HEK293 (cell line): Measurements from ENCODE around the gene SBF1.

ENCODE experiments used
- BCL6B ChIP-seq: fragments of 450-650 bp; formaldehyde crosslinking; IDR thresholded peaks from 2 replicates; pipeline ENCODE4 v1.5.1; 2017; ENCODE audit warnings: missing biosample characterization, missing genetic modification characterization
- FEZF1 ChIP-seq: fragments of 450-650 bp; formaldehyde crosslinking; IDR thresholded peaks from 2 replicates; pipeline ENCODE4 v1.5.1; 2016; ENCODE audit warnings: missing biosample characterization, missing genetic modification characterization
- HIC1 ChIP-seq: fragments of 450-650 bp; formaldehyde crosslinking; IDR thresholded peaks from 2 replicates; pipeline ENCODE4 v1.5.1; 2016; ENCODE audit warnings: missing biosample characterization, missing genetic modification characterization
- KLF1 ChIP-seq: fragments of 450-650 bp; formaldehyde crosslinking; IDR thresholded peaks from 2 replicates; pipeline ENCODE4 v1.5.1; 2016; ENCODE audit warnings: missing biosample characterization, missing genetic modification characterization
- KLF10 ChIP-seq: fragments of 450-650 bp; IDR thresholded peaks from 2 replicates; pipeline ENCODE4 v1.5.1; 2018; ENCODE audit warnings: missing biosample characterization, mild to moderate bottlenecking, missing genetic modification characterization
- KLF17 ChIP-seq: fragments of 450-650 bp; formaldehyde crosslinking; IDR thresholded peaks from 2 replicates; pipeline ENCODE4 v1.5.1; 2016; ENCODE audit warnings: missing biosample characterization, missing genetic modification characterization
- KLF8 ChIP-seq: fragments of 450-650 bp; formaldehyde crosslinking; IDR thresholded peaks from 2 replicates; pipeline ENCODE4 v1.5.1; 2016; ENCODE audit warnings: missing biosample characterization, missing genetic modification characterization
- OSR2 ChIP-seq: fragments of 450-650 bp; formaldehyde crosslinking; IDR thresholded peaks from 2 replicates; pipeline ENCODE4 v1.5.1; 2016; ENCODE audit warnings: missing biosample characterization, missing genetic modification characterization
- SP3 ChIP-seq: fragments of 450-650 bp; formaldehyde crosslinking; IDR thresholded peaks from 2 replicates; pipeline ENCODE4 v1.5.1; 2016; ENCODE audit warnings: missing biosample characterization, missing genetic modification characterization
- WT1 ChIP-seq: fragments of 450-650 bp; formaldehyde crosslinking; IDR thresholded peaks from 2 replicates; pipeline ENCODE4 v1.5.1; 2016; ENCODE audit warnings: missing biosample characterization, missing genetic modification characterization
- ZBTB17 ChIP-seq: fragments of 450-650 bp; formaldehyde crosslinking; IDR thresholded peaks from 2 replicates; pipeline ENCODE4 v1.5.1; 2016; ENCODE audit warnings: missing biosample characterization, missing genetic modification characterization
- ZBTB48 ChIP-seq: fragments of 450-650 bp; formaldehyde crosslinking; IDR thresholded peaks from 2 replicates; pipeline ENCODE4 v1.5.1; 2016; ENCODE audit warnings: missing biosample characterization, missing genetic modification characterization
- ZNF148 ChIP-seq: fragments of 450-650 bp; formaldehyde crosslinking; IDR thresholded peaks from 2 replicates; pipeline ENCODE4 v1.5.0; 2017; ENCODE audit warnings: missing biosample characterization, missing genetic modification characterization, borderline replicate concordance
- ZNF16 ChIP-seq: fragments of 450-650 bp; formaldehyde crosslinking; IDR thresholded peaks from 2 replicates; pipeline ENCODE4 v1.5.1; 2016; ENCODE audit warnings: low read depth, missing biosample characterization, missing genetic modification characterization
- ZNF366 ChIP-seq: fragments of 450-650 bp; formaldehyde crosslinking; conservative IDR thresholded peaks from 2 replicates; pipeline ENCODE4 v1.5.1; 2016; ENCODE audit warnings: missing biosample characterization, missing genetic modification characterization
- ZNF394 ChIP-seq: fragments of 450-650 bp; formaldehyde crosslinking; IDR thresholded peaks from 2 replicates; pipeline ENCODE4 v1.5.1; 2016; ENCODE audit warnings: missing biosample characterization, missing genetic modification characterization, mild to moderate bottlenecking, moderate library complexity, borderline replicate concordance
- ZNF423 ChIP-seq: fragments of 450-650 bp; formaldehyde crosslinking; IDR thresholded peaks from 2 replicates; pipeline ENCODE4 v1.5.1; 2016; ENCODE audit warnings: missing biosample characterization, missing genetic modification characterization
- ZNF544 ChIP-seq: fragments of 450-650 bp; formaldehyde crosslinking; IDR thresholded peaks from 2 replicates; pipeline ENCODE4 v1.5.0; 2017; ENCODE audit warnings: missing biosample characterization, missing genetic modification characterization
- ZNF585B ChIP-seq: fragments of 450-650 bp; formaldehyde crosslinking; IDR thresholded peaks from 2 replicates; pipeline ENCODE4 v1.5.1; 2016; ENCODE audit warnings: missing biosample characterization, missing genetic modification characterization
- ZNF600 ChIP-seq: fragments of 450-650 bp; formaldehyde crosslinking; IDR thresholded peaks from 2 replicates; pipeline ENCODE4 v1.5.1; 2016; ENCODE audit warnings: missing biosample characterization, missing genetic modification characterization
- ZNF639 ChIP-seq: fragments of 450-650 bp; formaldehyde crosslinking; IDR thresholded peaks from 2 replicates; pipeline ENCODE4 v1.5.1; 2016; ENCODE audit warnings: missing biosample characterization, missing genetic modification characterization
- TF ChIP-seq, protein P1 (sequence below): fragments of 450-650 bp; formaldehyde crosslinking; IDR thresholded peaks from 2 replicates; pipeline ENCODE4 v1.5.1; 2017; ENCODE audit warnings: missing biosample characterization, missing genetic modification characterization
- TF ChIP-seq, protein P2 (sequence below): fragments of 450-650 bp; formaldehyde crosslinking; IDR thresholded peaks from 2 replicates; pipeline ENCODE4 v1.5.1; 2016; ENCODE audit warnings: missing biosample characterization, missing genetic modification characterization

Gene SBF1

GRCh38 chr22:50507991-50508884 lies 33.4 kb upstream of the SBF1 start, which contains the start of gene NCAPH2 (continued):
- TF ChIP-seq HIC1 (tag by site-specific recombination) (peak; percentile 96), ZNF423 (tag by site-specific recombination) (no peak), ZBTB48 (tag by site-specific recombination) (peak; percentile 53), KLF8 (tag by site-specific recombination) (peak; percentile 100), ZNF16 (tag by site-specific recombination) (no peak), BCL6B (peak; percentile 55; the same call in 1 of the 2 replicates), KLF10 (tag by site-specific recombination) (peak; percentile 84), ZNF544 (tag by site-specific recombination) (no peak), ZNF366 (tag by site-specific recombination) (no peak), ZNF585B (tag by site-specific recombination) (no peak), ZNF600 (tag by site-specific recombination) (peak; percentile 40; the same call in 1 of the 2 replicates), ZBTB17 (tag by site-specific recombination) (peak; percentile 63), OSR2 (no peak; the same call in 1 of the 2 replicates), ZNF394 (tag by site-specific recombination) (peak; percentile 54; the same call in 1 of the 2 replicates), WT1 (peak; percentile 74), ZNF148 (no peak; the same call in 1 of the 2 replicates), KLF1 (peak; percentile 96), ZNF639 (tag by site-specific recombination) (peak; percentile 86), KLF17 (tag by site-specific recombination) (peak; percentile 99), SP3 (tag by site-specific recombination) (peak; percentile 98), FEZF1 (tag by site-specific recombination) (0 out of 2 replicates have a peak, but pooled peaks have one; percentile 16)
- TF ChIP-seq, protein P1, sequence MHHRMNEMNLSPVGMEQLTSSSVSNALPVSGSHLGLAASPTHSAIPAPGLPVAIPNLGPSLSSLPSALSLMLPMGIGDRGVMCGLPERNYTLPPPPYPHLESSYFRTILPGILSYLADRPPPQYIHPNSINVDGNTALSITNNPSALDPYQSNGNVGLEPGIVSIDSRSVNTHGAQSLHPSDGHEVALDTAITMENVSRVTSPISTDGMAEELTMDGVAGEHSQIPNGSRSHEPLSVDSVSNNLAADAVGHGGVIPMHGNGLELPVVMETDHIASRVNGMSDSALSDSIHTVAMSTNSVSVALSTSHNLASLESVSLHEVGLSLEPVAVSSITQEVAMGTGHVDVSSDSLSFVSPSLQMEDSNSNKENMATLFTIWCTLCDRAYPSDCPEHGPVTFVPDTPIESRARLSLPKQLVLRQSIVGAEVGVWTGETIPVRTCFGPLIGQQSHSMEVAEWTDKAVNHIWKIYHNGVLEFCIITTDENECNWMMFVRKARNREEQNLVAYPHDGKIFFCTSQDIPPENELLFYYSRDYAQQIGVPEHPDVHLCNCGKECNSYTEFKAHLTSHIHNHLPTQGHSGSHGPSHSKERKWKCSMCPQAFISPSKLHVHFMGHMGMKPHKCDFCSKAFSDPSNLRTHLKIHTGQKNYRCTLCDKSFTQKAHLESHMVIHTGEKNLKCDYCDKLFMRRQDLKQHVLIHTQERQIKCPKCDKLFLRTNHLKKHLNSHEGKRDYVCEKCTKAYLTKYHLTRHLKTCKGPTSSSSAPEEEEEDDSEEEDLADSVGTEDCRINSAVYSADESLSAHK (tag by site-specific recombination) = peak; percentile 27; the same call in 1 of the 2 replicates
- TF ChIP-seq, protein P2, sequence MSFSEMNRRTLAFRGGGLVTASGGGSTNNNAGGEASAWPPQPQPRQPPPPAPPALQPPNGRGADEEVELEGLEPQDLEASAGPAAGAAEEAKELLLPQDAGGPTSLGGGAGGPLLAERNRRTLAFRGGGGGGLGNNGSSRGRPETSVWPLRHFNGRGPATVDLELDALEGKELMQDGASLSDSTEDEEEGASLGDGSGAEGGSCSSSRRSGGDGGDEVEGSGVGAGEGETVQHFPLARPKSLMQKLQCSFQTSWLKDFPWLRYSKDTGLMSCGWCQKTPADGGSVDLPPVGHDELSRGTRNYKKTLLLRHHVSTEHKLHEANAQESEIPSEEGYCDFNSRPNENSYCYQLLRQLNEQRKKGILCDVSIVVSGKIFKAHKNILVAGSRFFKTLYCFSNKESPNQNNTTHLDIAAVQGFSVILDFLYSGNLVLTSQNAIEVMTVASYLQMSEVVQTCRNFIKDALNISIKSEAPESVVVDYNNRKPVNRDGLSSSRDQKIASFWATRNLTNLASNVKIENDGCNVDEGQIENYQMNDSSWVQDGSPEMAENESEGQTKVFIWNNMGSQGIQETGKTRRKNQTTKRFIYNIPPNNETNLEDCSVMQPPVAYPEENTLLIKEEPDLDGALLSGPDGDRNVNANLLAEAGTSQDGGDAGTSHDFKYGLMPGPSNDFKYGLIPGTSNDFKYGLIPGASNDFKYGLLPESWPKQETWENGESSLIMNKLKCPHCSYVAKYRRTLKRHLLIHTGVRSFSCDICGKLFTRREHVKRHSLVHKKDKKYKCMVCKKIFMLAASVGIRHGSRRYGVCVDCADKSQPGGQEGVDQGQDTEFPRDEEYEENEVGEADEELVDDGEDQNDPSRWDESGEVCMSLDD (tag by site-specific recombination) = peak; percentile 95
